Neural progenitor cell (in vitro differentiated cells): ENCODE measurements around the gene CDC14A.

Experiments
- EZH2phosphoT487 ChIP-seq: fragments of 200-600 bp; sonication (generic); IDR thresholded peaks from 2 replicates; pipeline ENCODE4 v1.6.1; 2017; ENCODE audit warnings: antibody characterized with exemption
- TF ChIP-seq, protein P1 (sequence below): fragments of 200-600 bp; sonication (generic); IDR thresholded peaks from 2 replicates; pipeline ENCODE4 v1.5.1; 2017; ENCODE audit warnings: antibody characterized with exemption, mild to moderate bottlenecking

DNA sequence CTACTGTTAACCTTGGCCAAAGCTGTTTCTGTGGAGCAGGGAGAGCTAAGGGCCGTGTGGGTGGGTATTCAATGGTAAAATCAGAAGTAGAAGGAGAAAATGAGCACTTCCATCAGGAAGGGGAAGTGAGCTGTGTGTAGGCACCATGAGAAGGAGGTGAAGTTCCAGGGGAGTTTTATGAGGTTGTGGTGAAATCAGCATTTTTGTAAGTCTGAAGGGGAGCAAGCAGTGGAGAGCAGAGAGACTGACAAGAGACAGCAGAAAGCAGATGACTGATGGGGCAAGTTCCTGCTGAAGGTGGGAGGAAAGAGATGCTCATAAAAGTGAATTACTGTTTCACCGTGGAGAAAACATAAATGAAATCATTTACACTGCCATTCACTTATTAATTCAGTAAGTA, 183.0 kb downstream of the CDC14A start:
- TF ChIP-seq EZH2phosphoT487, result no peak
- TF ChIP-seq, protein P1, sequence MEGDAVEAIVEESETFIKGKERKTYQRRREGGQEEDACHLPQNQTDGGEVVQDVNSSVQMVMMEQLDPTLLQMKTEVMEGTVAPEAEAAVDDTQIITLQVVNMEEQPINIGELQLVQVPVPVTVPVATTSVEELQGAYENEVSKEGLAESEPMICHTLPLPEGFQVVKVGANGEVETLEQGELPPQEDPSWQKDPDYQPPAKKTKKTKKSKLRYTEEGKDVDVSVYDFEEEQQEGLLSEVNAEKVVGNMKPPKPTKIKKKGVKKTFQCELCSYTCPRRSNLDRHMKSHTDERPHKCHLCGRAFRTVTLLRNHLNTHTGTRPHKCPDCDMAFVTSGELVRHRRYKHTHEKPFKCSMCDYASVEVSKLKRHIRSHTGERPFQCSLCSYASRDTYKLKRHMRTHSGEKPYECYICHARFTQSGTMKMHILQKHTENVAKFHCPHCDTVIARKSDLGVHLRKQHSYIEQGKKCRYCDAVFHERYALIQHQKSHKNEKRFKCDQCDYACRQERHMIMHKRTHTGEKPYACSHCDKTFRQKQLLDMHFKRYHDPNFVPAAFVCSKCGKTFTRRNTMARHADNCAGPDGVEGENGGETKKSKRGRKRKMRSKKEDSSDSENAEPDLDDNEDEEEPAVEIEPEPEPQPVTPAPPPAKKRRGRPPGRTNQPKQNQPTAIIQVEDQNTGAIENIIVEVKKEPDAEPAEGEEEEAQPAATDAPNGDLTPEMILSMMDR, result no peak
